NCI-H1092 (cell line): ENCODE measurements around the gene CFAP54.
A peak's percentile ranks its signal among the peaks of the same experiment; 100 is the strongest.
"Not testable (repeated sequence)": the region's sequence is repeated elsewhere in the genome, so short reads cannot be mapped to it uniquely, and the experiment has no call there.

Experiments used
- DNase-seq: peaks from one replicate; lab custom pipeline; 2025; lab: John Stamatoyannopoulos, UW

CFAP54 gene

DNA sequence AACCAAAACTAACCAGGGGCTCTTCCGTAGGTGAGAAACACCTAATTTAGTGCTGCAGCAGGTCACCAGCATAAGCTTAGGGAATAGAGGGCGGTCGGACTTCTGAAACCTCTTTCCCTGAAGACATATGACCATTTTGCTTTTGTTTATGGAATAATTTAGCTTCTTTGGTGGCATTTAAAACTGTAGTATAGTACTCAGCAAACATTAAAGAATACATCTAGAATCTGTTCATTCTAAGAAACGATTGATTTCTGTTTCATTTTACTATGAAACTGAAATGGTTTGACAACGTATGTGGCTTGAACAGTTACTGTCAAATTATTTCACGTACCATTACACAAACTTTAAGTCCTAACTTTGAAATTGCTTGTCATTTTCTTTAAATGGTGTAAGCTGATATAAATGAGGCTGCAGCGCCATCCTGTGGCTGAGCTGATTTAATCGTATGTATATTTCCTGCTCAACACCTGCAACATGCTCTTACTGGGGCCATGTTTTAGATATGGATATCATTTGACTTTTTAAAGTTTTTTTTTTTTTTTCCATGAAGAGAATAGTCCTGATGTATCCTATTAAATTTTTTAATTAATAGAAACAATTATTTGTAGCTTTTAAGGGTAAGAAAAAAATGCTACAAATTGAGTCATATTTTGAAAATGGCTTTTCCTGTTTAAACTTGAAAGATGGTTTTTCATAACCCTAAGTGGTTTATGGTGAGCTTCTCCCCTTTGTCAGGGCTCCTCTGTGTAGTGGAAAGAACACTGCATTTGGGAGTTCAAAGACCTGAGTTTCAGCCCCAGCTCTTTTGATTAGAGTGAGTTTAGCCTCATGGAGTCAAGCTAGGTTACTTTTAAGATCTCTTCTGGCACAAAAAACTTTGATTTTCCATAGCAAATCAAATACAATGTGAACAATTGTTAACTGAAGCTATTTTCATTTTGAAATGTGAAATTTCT, 27.4 kb downstream of the CFAP54 start:
- peak; percentile 12 for DNase-seq

GRCh38 chr12:96520767-96521166, 31.4 kb downstream of the CFAP54 start:
- DNase-seq = no peak

DNA sequence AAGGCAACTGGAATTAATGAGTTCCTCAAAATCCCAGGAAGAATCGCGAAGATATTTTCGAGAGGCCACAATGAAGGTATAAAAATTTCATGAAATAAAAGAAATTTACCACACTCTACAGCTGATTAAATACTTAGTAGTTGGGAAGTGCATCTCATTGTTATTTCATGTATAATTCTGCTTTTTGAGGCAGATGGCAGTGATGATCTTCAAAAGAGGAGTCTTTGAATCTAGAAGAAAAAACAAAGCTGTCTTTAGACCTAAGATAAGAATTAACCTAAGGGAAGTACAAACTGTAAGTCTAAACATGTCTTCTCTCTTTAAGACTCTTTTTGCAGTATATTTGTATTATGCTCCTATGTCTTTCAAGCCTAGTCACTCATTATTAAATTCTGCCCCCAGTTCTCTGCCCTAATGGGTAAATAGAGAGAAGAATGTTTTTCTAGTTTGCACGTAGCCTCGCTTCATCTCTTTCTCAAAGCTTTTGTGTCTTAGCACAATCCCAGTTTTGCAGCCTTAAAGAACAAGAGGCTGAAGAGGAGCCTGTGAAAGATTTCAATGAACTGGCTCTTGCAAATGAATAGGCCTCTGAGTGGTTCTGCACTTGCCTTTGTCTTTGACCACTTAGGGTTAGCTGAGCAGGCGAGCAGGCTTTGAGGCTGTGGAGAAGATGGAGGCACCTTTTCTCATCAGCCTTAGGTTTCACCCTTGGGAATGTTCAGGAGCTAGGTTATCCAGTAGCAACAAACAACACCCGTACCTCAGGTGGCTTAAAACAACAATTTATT, 32.7 kb downstream of the CFAP54 start:
- no peak for DNase-seq

GRCh38 chr12:96522690-96523089, 33.3 kb downstream of the CFAP54 start:
- no peak for DNase-seq

GRCh38 chr12:96526110-96526509, 36.7 kb downstream of the CFAP54 start:
- DNase-seq = no peak

DNA sequence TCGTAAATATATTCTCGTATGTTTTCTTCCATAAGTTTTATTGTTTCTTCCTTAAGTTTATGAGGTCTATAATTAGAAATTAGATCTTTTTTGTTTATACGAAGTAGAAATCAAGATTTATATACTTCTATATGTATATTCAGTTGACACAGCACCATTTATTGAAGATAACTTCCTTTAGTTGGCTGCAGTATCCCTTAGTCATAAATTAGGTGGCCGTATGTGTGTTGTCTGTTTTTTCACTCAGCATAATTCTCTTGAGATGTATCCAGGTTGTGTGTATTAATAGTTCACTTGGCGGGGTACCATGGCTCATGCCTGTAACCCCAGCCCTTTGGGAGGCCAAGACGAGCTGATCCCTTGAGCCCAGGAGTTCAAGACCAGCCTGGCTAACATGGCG, 40.5 kb downstream of the CFAP54 start:
- no peak for DNase-seq

GRCh38 chr12:96534339-96534738, 45.0 kb downstream of the CFAP54 start:
- DNase-seq = no peak

- no peak for DNase-seq
These were observed 59.0 kb downstream of the CFAP54 start for GRCh38 chr12:96548384-96548783.

- DNase-seq = no peak
These were observed 60.0 kb downstream of the CFAP54 start for GRCh38 chr12:96549341-96549740.

DNA sequence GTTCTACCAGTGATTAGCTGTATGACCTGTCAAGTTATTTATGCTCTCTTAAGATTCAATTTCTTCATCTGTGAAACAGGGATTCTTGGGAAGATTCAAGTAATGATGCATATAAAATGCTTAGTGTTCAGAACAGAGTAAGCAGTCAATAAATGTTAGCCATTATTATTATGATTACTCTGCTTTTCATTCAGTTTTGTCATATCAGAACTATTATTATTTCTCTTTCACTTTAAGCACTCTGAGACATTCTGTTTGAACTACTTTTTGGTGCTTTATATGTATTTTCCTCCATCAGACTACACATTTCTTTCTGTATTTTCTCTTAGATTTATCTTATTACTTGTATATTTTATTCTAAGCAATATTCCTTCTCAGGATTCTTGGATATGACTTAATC, 81.2 kb downstream of the CFAP54 start:
- no peak for DNase-seq

- DNase-seq = no peak
These were observed 81.9 kb downstream of the CFAP54 start for GRCh38 chr12:96571101-96571862.

- DNase-seq = peak; percentile 55
These were observed 89.2 kb downstream of the CFAP54 start for GRCh38 chr12:96578526-96579125.

- no peak for DNase-seq
These were observed 96.6 kb downstream of the CFAP54 start for GRCh38 chr12:96585977-96586376.

DNA sequence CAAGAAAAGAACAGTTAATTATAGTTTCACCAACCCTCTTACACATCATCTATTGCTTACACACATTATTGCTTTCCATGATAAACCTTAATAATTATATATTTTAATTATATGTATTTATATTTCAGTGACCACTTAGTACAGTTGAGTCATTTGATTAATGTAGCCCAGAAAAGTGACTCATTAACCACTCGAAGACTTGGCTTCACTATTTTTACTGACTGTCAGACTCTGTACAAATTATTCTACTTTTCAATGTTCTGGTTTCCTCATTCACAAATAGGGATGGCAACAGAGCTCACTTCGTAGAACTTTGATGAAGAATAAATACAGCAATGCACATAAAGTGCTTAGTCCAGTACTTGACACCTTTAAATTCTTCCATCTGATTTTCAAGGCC, 98.3 kb downstream of the CFAP54 start:
- no peak for DNase-seq

DNA sequence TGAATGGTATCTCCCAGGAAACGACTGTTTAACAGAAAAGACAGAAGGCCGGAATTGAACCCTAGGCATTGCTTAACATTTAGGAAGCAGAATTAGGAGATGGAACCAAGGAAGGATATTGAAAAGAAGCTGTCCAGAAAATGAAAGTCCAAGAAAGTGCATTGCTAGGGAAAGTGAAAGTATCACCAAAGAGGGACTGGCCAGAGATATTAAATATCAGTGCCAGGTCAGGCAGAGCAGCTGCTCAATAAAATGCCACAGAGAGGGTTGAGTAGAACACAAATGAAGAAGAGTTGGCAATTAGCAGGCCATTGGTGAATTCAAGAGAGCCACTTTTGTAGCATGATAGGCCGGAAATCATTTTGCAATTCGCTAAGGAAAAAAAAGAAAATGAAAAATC, 101.6 kb downstream of the CFAP54 start:
- no peak for DNase-seq

- DNase-seq = not testable (repeated sequence)
These were observed 115.0 kb downstream of the CFAP54 start for GRCh38 chr12:96604374-96604773.

DNA sequence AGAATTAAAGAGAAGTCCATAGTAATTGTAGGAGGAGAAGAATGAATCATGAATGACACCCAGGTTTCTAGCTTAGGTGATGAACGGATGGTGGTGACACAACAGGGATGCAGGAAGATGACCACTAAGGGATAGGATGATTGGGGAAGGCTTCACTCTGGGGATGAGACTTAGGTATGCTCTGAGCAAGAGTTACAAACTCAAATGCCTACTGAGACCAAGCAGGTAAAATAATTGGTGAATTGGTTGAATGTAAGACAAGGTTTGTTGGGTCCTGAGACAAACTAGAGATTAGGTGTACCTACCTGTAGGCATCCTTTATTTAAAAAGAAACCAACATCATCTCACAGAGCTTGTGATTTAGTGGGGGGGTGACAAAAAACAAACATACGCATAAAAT, 116.3 kb downstream of the CFAP54 start:
- no peak for DNase-seq

DNA sequence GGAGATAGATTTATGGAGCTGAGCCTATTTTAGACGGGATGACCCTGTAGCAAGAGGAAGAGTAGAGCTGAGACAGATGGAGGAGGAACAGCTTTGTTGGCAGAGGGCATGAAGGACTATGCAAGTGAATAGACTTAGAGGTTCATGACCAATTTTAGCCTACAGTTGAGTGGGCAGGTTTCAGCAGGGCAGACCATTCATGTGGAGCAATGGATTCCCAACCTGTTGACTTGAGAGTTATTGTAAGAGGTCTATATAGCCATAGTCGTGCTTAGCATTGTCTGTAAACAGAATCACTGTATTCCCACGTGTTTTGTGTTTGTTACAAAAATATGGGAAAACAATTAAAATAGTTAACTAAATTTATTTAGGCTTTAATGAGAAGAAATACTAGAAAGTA, 116.8 kb downstream of the CFAP54 start:
- no peak for DNase-seq

DNA sequence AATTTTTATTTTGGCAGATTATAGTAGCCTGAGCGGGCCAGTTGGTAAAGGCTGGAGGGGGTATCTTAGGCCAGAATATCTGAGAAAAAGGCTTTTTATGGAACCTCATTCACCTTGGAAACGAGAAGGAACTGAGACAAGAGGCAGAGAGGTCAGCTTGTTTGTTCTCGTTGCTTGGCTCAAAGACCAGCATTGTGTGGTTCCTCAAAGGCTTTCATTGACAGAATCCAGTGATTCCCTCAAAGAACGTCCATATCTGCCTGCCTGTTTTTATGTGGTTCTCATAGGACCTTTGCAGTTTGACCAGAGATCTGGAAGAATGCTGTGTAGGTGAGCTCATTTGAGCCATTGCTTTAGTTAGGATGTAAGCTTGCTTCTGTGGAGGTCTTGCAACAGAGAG, 117.3 kb downstream of the CFAP54 start:
- DNase-seq = no peak

GRCh38 chr12:96617178-96617577, 127.8 kb downstream of the CFAP54 start:
- DNase-seq = no peak

GRCh38 chr12:96623155-96623554, 133.8 kb downstream of the CFAP54 start:
- DNase-seq = no peak

- DNase-seq = no peak
These were observed 134.4 kb downstream of the CFAP54 start for GRCh38 chr12:96623656-96624217.
